Retina (tissue), 1 donor: ENCODE data around the gene MS4A12.
"Not testable (repeated sequence)": the region's sequence is repeated elsewhere in the genome, so short reads cannot be mapped to it uniquely, and the experiment has no call there.

ENCODE experiments used
- DNase-seq: peaks from one replicate; pipeline ENCODE4 v3.0.0-alpha.2; 2016

Gene MS4A12, protein sequence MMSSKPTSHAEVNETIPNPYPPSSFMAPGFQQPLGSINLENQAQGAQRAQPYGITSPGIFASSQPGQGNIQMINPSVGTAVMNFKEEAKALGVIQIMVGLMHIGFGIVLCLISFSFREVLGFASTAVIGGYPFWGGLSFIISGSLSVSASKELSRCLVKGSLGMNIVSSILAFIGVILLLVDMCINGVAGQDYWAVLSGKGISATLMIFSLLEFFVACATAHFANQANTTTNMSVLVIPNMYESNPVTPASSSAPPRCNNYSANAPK

DNA sequence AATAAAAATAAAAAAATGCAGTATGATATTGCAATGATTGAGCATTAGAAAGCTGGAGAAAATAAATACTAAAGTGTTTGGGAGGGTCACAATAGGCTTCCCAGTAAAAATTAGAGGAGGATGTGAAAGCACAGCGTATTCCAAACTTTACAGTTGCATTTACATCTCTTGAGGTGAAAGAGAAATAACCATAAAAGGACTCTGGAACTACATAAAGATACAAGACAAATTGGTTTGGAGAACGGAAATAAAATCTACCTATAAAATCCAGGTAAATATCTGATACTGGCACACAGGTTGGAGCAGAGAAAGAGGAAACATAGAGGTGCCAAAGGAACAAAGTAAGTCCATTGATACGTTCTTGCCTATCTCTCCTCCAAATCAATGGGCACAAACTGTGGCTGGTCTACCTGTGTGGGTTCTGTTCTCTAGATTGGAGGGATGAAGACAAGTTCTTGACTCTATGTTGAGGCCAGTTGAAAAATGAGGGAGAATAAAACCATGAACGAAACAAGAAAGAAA is at the start of gene MS4A12:
Gene MS4A12, plus strand, starts transcription at position 291 of the 522 bp plus-strand sequence. CDS start 4,541 bp downstream, outside the sequence.
- DNase-seq, result no peak

DNA sequence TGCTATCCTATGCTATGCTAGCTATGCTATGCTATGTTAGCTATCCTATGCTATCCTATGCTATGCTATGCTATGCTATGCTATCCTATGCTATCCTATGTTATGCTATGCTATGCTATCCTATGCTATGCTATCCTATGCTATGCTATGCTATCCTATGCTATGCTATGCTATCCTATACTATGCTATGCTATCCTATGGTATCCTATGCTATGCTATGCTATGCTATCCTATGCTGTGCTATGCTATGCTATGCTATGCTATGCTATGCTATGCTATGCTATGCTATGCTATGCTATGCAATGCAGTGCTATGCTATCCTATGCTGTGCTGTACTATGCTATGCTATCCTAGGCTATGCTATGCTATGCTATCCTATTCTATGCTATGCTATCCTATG is 45.5 kb upstream of the MS4A12 start:
- no peak for DNase-seq

DNA sequence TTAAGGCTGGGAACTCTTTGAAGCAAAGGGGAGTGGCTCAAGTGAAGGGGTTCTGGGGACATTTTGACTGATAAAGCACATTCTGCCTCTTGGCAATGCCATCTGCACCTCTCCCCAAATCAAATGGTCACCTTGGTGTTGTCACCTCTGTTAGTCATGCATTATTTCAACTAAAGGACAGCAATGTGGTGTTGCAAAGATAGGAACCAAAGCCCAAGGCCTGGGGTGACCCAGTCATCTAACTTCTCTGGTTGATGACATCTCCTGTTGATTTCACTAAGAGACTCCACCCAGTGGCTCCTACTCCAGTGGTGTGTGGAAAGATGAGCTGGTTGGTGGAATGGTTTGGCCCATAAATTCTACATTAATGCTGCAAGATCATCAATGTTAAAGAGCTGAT is 44.7 kb upstream of the MS4A12 start:
- no peak for DNase-seq

DNA sequence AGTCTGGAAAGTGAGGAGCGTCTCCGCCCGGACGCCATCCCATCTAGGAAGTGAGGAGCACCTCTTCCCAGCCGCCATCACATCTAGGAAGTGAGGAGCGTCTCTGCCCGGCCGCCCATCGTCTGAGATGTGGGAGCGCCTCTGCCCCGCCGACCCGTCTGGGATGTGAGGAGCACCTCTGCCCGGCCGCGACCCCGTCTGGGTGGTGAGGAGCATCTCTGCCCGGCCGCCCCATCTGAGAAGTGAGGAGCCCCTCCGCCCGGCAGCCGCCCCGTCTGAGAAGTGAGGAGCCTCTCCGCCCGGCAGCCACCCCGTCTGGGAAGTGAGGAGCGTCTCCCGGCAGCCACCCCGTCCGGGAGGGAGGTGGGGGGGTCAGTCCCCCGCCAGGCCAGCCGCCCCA is 41.4 kb upstream of the MS4A12 start:
- not testable (repeated sequence) for DNase-seq

DNA sequence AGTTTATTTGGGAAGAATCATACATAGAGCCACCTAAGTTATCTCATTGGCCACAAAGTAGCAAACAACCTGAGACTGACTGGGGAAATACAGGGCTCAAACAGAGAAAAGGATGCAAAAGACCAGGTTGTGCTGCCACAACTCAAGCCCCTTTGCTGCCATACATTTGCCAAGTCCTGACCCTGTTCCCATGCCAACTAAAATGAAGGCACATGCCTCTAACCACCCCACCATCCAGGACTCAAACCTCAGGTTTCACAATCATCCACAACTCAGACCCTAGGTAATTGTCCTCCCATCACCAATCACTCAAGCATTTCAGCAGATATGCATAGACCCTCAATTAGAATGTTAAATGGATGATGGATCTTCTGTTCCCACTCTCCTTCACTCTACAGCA is 38.4 kb upstream of the MS4A12 start:
- DNase-seq, result no peak

DNA sequence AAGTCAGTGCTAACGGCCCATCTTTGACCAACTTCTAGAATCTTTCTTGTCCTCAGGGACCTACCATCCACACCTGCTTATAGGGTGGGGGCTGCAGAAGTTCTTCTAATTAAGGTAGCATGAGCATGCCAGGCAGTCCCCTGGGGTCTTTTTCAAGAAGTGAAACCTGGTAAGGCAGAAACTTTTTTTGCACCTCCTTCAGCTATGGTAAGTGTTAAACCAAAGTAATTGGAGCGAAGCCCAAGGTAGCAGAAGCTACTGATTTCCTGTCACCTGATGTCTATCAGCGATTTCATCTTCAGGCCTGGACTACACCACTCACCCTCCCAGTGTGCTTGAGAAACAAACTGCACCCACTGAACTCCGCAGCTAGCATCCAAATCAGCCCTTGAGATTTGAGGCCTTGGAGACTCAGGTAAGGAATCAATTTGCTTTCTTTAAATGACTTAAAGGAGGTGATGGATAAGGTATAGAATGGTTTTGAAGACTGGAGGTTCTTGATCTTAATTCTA is 37.0 kb upstream of the MS4A12 start, which contains the start of gene MS4A1:
Gene MS4A1, plus strand, starts transcription at position 317 of the 512 bp plus-strand sequence. CDS start 6,528 bp downstream, outside the sequence.
- DNase-seq, result no peak

DNA sequence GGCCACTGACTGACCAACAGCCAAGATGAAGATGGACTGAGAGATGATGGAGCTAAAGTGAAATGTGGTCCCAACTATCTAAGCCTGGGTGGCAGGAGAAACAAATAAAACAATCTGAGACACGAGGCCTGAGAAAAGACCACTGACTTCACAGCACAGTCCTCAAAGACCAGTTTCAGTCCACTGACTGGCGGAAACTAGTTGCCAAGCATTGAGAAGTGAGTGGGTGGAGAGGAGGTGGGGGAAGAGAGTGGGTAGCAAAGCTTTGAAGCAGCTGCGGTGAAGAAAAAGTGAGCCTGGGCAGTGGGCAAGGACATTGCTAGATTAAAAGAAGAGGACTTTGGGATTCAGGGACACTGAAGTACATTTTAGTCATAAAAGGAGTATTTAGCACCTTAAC is 35.0 kb upstream of the MS4A12 start:
- no peak for DNase-seq

DNA sequence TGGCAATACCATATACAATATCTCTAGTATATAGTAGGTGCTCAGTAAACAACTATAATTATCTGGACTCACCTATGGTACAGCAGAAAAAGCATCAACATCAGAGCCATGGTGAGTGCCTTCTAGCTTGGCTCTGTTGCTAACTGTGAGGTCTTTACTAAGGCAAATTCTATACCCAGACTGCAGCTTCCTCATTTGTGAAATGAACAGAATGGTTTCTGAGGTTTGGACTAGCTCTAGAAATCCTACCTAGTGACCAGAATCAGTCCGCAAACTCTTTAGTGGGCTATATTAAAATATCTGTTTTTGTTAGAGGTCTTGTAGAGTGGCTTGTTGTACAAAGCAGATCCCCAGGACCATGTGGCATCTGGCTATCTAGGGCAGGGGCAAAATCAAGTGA is 33.2 kb upstream of the MS4A12 start:
- DNase-seq, result no peak

DNA sequence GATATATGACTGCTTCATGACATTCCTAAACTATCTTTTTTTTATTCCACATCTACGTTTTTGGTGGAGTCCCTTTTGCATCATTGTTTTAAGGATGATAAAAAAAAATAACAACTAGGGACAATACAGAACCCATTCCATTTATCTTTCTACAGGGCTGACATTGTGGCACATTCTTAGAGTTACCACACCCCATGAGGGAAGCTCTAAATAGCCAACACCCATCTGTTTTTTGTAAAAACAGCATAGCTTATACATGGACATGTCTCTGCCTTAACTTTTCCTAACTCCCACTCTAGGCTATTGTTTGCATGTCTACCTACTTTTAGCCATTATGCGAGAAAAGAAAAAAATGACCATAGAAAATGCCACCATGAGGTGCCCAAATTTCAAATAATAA is 23.7 kb upstream of the MS4A12 start:
- DNase-seq, result no peak

DNA sequence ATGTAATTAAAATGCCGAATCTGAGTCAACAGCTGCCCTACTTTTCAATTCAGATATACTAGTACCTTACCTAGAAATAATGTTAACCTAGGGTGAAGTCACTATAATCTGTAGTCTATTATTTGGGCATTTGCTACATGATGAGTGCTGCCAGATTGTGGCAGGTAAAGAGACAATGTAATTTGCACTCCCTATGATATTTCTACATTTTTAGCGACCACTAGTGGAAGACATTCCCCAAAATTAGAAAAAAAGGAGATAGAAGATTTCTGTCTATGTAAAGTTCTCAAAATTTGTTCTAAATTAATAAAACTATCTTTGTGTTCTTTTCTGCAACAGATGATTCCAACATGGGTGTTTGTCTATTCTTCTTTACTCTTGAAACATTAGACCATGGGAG is 22.9 kb upstream of the MS4A12 start:
- no peak for DNase-seq

DNA sequence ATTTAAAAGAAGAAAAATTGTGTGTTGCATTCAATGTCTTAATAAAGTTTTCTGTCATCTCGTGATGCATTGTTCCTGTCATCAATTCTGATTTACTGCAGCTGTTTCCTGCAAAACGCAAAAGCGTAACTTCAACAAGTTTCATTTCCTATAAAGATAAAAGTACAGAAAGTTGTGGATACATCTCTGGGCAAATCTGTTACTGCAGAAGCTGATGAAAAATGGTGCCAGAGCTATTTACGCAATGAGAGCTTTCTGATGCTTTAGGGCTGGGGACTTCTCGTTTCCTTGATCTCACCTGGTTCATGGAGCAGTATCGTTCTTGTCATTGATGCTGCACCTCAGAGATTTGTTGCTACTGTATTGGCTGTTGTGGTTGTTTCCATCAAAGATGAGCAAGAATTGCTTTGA is 15.5 kb upstream of the MS4A12 start:
- no peak for DNase-seq

DNA sequence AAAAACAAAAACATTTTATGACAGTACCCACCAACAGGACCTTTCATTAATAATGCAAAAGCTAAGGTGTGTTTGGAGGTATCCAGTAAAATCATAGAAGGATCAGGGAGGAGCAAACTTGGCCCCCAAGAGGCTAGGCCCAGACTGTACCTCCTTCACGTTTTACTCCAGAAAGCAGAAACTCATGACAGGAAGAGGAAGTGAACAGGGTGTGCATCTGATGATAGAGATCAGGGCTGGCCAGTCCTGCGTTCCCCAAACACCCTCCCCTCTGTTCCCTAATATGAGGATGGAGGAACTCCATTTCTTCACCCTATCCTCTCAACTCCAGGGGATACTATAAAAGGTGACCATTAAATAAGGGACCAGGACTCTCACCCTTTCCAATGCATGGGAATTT is 10.2 kb upstream of the MS4A12 start:
- no peak for DNase-seq

DNA sequence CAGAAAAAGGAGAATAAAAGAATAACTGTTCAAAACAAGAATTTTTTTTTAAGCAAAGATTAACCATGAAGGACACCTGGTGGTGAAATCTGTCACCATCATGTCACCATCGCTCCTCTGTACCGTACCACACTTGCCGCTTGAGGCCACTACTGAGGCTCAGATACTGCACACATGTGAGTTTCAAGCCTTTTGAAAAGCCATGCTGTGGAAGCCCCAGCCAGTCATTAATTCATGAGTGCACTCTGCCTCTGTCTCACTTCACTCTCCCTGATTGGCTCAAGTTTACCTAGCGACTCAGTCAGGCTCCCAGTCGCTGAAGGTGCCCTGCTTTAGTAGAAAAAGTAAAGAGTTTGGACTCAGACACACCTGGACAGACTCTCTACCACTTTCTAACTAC is 6.6 kb upstream of the MS4A12 start:
- DNase-seq, result no peak

DNA sequence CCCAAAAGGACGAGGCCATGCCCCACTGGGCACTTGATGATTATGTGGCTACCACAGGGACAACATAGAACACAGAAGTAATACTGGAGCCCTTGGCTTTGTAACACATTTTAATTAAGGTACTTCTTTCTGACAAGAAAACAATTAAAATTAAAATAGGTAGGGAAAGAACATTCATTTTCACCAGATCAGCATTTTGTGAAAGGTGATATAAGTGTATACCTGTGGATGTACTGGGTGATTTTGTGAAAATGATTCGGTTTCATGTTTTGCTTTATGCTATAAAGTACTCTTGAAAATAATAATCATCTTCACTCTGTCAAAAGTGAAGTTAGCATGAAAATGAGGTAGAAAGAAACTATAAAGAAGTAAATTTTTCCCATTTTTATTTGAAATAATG is 876 bp downstream of the MS4A12 start:
- DNase-seq, result no peak

DNA sequence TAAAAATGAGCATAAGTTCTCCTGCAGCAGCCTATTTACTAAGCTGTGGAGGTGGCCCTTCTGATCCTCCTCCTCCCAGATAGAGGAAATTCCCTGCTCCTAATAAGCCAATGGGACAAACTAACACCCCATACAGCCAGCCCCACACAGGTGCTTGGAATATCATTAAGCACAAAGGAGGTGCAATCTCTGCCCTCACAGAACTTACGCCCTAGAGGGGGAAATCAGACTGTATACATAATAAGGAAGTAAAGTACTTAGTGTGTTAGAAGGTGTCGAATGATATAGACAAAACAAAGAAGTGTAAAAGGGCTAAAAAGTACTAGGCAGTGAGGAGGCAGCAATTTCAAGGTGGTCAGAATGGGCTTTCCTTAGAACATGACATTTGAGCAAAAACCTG is 5.8 kb downstream of the MS4A12 start:
- DNase-seq, result no peak

DNA sequence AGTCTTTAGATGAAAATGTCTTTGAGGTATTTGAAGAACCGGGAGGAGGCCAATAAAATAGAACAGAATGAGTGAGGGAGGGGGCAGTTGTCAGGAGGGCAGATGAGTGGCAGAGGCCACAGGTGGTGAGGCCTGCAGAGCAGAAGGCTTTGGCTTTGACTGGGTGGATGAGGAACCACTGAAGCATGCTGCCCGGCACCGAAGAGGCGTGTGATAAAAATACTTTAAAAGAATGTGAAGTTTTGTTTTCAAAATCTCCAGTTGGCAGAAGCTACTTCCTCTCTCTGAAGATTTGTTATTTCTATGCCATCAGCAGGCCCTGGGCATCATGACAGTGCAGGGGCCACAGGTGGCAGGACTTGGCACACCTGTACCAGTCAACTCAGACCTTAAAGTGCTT is 6.3 kb downstream of the MS4A12 start:
- DNase-seq, result no peak

DNA sequence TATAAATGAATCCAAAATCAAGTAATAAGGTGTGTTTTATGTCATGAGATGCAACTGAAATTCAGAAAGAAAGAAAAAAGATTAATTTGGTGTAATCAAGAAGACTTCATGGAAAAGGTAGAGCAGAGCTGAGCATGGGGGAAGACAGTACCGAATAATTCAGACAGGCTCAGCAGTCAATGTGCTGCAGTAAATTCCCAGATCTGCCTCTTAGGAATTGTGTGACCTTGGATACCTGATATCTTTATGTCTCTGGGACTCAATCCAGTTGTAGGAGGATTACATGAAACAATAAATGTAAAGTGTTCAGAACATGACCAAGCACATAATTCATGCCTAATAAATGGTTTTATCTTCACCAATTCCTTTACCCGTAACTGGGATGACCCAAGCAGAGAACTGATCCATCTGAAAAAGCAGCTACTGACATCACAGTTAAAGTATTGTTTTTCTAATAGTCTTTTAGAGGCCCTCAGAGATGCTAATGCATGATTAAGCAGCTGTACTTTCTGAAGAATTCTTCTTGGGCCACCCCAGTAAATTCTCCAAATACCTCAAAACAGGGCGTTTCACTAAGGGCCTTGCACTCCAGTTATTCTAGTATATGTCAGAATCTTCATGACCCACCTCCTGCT is 7.8 kb downstream of the MS4A12 start:
- DNase-seq, result no peak

DNA sequence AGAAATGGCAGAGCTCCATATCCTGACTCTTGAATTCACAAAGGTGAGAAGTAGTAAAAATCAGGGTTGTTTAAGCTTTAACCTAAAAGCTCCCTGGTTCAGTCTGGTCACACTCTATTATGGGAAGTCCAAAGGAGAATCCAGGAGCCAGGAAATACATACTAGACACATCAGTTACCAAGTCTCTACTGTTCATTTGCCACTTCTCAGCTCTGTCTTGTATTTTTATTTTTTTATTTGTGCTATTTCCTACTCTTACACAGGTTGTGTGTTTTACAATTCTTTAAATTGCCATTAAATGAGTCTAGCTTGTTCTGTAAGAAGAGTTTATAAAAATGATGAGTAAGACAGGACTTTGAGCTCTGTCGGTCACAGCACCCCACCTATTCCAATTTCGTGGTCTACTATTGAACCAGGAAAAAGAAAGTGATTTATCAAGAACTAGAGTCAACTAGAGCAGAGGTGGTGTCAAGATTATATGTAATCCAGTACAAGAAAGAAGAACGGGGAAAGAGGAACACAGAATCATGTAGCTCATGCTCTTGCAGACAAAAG is 9.7 kb downstream of the MS4A12 start:
- DNase-seq, result no peak

DNA sequence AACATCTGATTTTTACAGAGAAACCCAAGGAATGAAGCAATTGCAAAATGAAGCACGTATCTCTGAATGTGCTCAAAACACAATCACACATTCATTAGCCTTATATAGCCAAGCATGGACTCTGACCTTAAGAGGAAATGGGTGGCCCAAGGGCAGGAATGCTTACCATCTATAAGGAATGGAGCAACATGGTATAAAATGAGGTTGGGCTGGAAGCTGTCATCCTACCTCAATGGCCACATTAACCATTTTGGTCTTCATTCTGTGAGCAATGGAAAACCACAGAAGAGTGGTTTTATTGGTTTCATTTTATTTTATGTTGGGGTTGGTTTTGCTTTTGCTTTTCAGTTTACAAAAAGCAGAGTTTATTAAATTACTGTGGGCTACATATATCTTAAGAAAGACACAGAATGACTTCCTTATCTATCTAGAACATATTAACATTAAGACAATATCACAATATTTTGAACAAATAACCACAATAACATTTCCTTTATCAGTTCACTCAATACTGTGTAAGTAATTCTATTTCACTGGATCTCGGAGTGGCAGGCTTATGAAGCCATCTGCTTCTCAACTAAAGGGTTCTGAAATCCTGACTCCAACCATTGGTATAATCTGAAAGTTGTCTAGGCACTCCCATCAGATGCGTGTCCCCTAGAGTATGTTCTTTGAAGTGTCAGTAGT is 11.8 kb downstream of the MS4A12 start:
- no peak for DNase-seq

DNA sequence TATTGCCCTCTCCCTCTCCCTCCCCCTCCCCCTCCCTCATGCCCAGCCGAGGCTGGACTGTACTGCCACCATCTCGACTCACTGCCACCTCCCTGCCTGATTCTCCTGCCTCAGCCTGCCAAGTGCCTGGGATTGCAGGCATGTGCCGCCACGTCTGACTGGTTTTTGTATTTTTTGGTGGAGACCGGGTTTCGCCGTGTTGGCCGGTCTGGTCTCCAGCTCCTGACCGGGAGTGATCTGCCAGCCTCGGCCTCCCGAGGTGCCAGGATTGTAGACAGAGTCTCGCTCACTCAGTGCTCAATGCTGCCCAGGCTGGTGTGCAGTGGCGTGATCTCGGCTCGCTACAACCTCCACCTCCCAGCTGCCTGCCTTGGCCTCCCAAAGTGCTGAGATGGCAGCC is 17.0 kb downstream of the MS4A12 start:
- DNase-seq, result not testable (repeated sequence)

DNA sequence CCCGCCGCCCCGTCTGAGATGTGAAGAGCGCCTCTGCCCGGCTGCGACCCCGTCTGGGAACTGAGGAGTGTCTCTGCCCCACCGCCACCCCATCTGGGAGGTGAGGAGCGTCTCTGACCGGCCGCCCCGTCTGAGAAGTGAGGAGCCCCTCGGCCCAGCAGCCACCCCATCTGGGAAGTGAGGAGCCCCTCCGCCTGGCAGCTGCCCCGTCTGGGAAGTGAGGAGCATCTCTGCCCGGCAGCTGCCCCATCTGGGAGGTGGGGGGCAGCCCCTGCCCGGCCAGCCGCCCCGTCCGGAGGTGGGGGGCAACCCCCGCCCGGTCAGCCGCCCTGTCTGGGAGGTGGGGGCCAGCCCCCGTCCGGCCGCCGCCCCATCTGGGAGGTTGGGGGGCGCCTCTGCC is 17.6 kb downstream of the MS4A12 start:
- not testable (repeated sequence) for DNase-seq

DNA sequence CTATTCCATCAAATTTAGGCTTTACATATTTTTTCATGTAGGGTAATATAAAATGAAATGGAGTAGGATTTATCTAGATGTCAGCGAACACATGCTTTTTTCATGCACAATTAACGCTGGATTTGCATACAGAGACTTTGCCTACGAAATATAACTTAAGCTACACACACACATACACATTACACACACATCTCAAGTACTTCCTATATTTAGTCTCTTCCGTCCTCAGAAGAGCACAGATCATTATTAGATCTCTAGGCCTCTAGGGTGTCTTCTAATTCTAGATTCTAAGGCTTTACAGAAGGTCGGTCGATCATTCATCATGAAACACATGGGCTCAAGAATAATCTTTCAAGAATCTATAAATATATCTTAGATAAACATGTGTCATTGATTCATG is 18.8 kb downstream of the MS4A12 start:
- DNase-seq, result no peak

DNA sequence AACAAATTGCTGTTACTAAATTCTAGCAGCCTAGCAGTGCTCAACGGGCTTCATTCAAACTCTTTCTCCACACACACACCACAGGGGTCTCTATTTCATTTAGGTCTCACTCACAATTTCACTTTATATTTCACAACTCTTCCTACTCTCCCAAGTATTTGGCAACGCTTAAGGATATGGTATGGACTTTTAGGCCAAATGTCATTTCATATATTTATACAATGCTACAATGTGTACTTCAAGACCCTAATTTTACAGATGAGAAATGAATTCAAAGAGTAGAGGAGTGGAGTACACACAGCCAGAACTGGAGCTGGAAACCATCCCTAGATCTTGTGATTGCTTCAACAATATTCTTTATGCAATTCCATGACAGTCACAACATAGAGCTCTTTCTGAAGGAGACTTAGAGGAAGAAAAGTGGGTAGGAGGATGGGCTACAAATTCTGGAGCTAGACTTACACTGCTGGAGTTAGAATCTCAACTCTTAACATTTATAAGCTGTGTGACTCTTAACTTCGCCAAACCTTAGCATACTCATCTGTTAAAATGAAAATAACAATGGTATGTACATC is 20.2 kb downstream of the MS4A12 start:
- no peak for DNase-seq
